Muscle layer of duodenum (tissue), 2 donors: ENCODE data around the gene STXBP1.

Experiments used
- H3K27ac ChIP-seq: one replicate; pipeline ENCODE4 v1.7.0; 2013; ENCODE audit warnings: mild to moderate bottlenecking, low read length
- H3K27me3 ChIP-seq: one replicate; pipeline ENCODE4 v1.7.0; 2013; ENCODE audit warnings: low read depth, mild to moderate bottlenecking, control low read depth, low read length
- H3K36me3 ChIP-seq, 2 donors: one replicate each; pipeline ENCODE4 v1.7.0; 2013; ENCODE audit warnings: low read length in 2 of 2, control low read depth in 1 of 2, mild to moderate bottlenecking in 1 of 2; ENCODE audit not compliant: insufficient read depth in 2 of 2, control insufficient read depth in 1 of 2
- H3K4me1 ChIP-seq, 2 donors: one replicate each; pipeline ENCODE4 v1.7.0; 2013; ENCODE audit warnings: low read length in 2 of 2, mild to moderate bottlenecking in 2 of 2, control low read depth in 1 of 2, moderate library complexity in 1 of 2; ENCODE audit not compliant: insufficient read depth in 2 of 2, control insufficient read depth in 1 of 2
- H3K4me3 ChIP-seq, 2 donors: one replicate each; pipeline ENCODE4 v1.7.0; 2013; ENCODE audit warnings: low read length in 2 of 2, low read depth in 1 of 2, mild to moderate bottlenecking in 1 of 2
- H3K9me3 ChIP-seq, 2 donors: one replicate each; pipeline ENCODE4 v1.7.0; 2013; ENCODE audit warnings: low read length in 2 of 2, control low read depth in 1 of 2, mild to moderate bottlenecking in 1 of 2; ENCODE audit not compliant: control insufficient read depth in 1 of 2
- donor health status: healthy.

STXBP1 gene

DNA sequence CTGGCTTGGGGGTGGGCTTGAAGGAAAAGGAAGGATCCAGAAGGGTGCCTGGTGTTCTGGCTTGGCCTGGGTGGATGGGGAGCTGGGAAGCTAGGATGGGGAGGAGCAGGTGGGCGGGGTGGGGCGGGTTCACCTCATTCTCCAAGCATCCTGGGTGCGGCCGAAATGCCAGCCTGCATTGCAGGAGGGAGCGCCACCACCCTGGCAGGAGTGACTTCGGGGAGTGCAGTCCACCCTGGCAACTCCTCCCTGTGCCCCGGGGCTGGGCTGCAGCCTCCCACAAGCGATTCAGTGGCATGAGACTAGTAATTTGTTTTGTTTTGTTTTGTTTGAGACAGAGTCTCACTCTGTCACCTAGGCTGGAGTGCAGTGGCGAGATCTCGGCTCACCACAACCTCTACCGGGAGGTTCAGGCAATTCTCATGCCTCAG, 109.3 kb downstream of the STXBP1 start:
- Histone ChIP-seq H3K4me3 (no peak overlapping the region), H3K36me3 (no peaks in the 10 kb centered on the region), H3K9me3 (no peaks in the 10 kb centered on the region)

DNA sequence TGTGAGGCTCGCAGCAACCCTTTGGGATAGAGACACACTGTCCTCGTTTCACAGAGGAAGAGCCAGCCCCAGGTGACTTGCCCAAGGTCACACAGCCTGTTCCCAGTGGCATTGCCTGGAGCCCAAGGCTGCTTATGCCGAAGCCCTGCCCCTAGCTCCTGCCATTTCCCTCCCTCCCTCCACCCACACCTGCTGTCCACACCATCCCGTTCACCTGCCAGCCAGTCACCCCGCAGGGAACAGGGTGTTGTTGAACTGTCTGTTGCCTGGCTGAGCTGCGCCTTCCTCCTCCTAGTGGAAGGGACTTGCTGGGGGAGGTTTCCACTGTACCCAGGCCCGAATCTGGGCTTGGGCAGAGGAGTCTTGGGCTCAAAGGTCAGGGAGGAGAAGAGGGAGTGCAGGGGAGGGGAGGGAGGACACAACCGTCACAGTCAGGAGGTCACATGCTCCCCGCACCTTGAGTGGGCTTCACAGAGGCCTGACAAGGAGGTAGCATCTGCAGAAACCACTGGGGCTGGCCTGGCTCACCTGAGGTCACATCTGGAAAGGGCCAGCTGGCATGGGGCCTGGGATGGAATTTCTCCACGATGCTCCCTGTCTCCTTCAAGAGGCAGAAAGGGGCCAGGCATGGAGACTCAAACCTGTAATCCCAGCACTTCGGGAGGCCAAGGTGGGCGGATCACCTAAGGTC, 110.1 kb downstream of the STXBP1 start:
- Histone ChIP-seq H3K27ac (no peak overlapping the region), H3K27me3 (no peaks in the 10 kb centered on the region), H3K4me1 (peaks cover 0 to 5% of the 10 kb centered on the region in 2 donors), H3K4me3 (no peak overlapping the region), H3K36me3 (no peaks in the 10 kb centered on the region), H3K9me3 (no peaks in the 10 kb centered on the region)

More for the DNA sequence above, 109.3 kb downstream of the STXBP1 start:
- Histone ChIP-seq H3K27ac (no peak overlapping the region), H3K27me3 (no peaks in the 10 kb centered on the region), H3K4me1 (peaks cover 0 to 6% of the 10 kb centered on the region in 2 donors)

DNA sequence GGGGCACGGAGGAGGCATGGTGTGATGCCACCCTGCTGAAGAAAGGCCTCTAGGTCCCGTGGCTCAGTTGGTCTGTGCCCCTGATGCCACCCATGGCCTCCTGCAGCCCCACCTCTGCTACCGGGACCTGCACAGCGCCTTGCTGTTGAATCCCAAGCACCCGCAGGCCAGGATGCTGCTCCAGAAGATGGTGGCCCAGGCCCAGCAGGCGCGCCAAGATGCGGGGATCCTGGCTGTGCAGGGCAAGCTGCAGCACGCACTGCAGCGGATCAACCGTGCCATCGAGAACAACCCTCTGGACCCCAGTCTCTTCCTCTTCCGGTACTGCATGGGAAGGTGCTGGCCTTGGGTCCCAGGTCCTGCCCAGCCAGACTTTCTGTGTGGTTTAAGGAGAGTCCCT, 110.9 kb downstream of the STXBP1 start:
- no peak overlapping the region for H3K27ac ChIP-seq
- H3K36me3 ChIP-seq = no peaks in the 10 kb centered on the region
- H3K9me3 ChIP-seq = no peaks in the 10 kb centered on the region
- no peaks in the 10 kb centered on the region for H3K27me3 ChIP-seq
- no peak overlapping the region for H3K4me3 ChIP-seq
- peaks cover 0 to 5% of the 10 kb centered on the region in 2 donors for H3K4me1 ChIP-seq

DNA sequence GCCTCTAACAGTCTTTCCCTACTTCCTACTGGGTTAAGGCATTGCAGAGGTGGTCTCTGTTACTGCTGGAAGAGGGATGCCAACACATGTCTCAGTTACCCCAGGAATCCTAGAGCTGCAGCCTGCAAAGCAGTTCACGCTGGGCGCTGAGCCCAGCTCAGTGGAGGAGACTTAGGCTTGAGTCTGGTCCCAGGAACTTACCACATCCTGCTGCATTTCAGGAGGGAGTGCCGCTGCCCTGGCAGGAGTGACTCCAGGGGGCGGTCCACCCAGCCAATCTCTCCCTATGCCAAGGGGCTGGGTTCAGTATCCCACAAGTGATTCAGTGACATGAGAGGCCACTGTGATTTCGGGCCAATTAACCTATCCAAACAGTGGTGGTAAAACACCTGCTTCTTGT, 111.4 kb downstream of the STXBP1 start:
- no peak overlapping the region for H3K4me3 ChIP-seq
- no peaks in the 10 kb centered on the region for H3K36me3 ChIP-seq
- no peaks in the 10 kb centered on the region for H3K9me3 ChIP-seq
- peaks cover 0 to 5% of the 10 kb centered on the region in 2 donors for H3K4me1 ChIP-seq
- no peak overlapping the region for H3K27ac ChIP-seq
- no peaks in the 10 kb centered on the region for H3K27me3 ChIP-seq

DNA sequence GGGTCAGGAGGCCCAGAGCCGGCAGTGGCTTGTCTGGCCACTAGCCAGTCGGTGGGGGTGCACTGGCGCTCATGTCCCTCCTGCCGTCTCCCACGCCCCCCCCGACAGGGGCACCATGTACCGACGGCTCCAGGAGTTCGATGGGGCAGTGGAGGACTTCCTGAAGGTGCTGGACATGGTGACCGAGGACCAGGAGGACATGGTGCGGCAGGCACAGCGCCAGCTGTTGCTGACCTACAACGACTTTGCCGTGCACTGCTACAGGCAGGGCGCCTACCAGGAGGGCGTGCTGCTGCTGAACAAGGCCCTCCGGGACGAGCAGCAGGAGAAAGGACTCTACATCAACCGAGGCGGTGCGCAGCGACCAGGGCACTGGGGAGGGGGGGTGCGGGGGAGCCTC, 111.9 kb downstream of the STXBP1 start:
- Histone ChIP-seq H3K9me3 (no peaks in the 10 kb centered on the region), H3K27ac (no peak overlapping the region), H3K4me3 (no peak overlapping the region), H3K4me1 (peaks cover 0 to 5% of the 10 kb centered on the region in 2 donors), H3K27me3 (no peaks in the 10 kb centered on the region), H3K36me3 (no peaks in the 10 kb centered on the region)

DNA sequence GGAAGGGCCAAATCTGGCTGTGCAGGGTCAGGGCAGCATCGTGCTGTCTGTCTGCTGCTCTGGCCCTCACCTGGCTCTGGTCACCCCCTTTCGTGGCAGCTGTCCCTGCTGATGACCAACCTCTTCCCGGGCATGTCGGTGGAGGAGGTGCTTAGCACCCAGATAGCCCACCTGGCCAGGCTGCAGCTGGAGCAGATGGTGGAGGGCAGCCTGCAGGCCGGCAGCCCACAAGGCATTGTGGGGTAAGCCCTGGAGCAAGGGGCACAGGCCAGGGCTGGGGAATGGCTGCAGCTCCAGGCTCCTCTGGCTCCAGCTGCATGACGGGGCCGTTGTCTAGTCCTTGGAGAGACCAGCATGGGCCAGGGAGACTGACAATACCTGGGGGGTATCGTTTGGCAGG, 114.8 kb downstream of the STXBP1 start:
- Histone ChIP-seq H3K9me3 (no peaks in the 10 kb centered on the region), H3K27ac (no peak overlapping the region), H3K36me3 (peaks cover 0 to 5% of the 10 kb centered on the region in 2 donors), H3K4me1 (peaks cover 0 to 7% of the 10 kb centered on the region in 2 donors), H3K27me3 (no peaks in the 10 kb centered on the region), H3K4me3 (no peak overlapping the region)

DNA sequence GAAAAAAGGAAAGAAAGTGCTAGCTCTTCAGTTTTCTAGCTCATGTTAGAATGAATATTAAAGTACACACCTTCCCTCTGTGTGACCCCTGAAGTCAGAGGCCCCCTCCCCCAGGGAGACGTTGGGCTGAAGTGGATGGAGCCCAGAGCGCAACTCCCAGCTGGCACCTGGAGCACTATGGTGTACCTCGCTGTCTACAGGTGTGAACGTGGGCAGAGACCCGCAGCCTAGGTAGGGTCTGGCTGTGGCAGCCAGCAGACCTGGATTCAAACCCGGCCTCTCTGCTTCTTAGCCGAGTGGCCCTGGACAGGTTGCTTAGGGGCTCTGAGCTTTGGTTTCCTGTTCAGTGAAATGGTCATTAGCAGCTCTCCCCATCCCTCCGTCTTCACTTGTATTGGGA, 116.7 kb downstream of the STXBP1 start:
- H3K27me3 ChIP-seq = no peaks in the 10 kb centered on the region
- H3K36me3 ChIP-seq = peaks cover 0 to 15% of the 10 kb centered on the region in 2 donors
- no peaks in the 10 kb centered on the region for H3K9me3 ChIP-seq
- H3K27ac ChIP-seq = no peak overlapping the region
- no peak overlapping the region for H3K4me3 ChIP-seq
- H3K4me1 ChIP-seq = peaks cover 0 to 9% of the 10 kb centered on the region in 2 donors

DNA sequence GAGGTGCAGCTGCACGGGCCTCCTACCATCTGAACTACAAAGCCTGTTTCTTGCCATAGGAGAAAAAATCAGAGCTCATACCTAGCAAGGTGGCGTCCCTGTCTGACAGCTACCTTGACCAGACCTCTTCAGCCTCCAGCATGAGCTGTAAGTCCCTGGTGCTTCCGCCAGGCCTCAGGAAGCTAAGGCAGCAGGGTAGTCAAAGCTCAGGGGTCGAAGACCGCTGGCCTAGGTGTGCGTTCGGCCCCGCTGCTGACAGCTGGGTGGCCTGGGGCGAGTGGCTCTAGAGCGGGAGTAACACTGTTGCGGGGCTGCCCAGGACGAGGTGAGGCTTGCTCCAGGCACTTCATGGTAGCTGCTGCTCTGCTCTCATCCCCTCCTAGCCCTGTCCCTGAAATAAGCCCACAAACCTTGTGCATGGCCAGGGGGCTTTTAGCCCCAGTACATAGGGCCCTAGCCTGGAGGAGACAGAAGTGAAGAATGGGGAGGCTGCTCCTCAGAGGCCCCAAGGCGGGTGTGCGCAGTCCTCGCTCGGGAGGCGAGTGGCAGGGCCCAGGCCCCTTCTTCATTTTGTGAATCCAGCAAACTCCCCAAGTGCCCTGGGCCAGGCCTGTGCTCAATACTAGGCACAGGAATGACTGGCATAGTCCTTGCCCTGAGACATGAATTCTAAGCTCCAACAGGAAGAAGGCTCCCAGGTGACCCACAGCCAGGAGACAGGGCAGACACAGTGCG, 117.6 kb downstream of the STXBP1 start:
- H3K27ac ChIP-seq = no peak overlapping the region
- no peaks in the 10 kb centered on the region for H3K27me3 ChIP-seq
- H3K4me3 ChIP-seq = no peak overlapping the region
- peaks cover 0 to 15% of the 10 kb centered on the region in 2 donors for H3K4me1 ChIP-seq
- H3K36me3 ChIP-seq = peaks cover 0 to 15% of the 10 kb centered on the region in 2 donors
- H3K9me3 ChIP-seq = no peaks in the 10 kb centered on the region

DNA sequence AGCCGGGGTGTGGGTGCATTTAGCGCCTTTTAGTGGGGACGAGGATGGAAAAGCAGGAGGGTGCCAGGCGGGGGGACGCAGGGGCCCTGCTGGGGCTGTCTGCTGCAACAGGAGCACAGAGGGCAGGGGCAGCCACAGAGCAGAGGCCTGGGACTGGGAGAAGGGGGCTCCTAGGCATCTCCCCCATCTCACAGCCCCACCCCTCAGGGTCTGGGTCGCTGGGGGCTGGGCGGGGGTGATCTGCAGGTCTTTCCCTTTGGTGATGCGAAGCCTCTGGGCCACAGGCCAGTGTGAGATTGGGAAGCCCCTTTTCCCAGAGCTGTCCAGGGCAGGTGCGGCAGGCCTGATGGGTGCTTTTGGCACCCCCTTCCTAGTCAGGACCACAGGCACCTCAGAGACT, 118.2 kb downstream of the STXBP1 start:
- Histone ChIP-seq H3K27me3 (no peaks in the 10 kb centered on the region), H3K36me3 (peaks cover 0 to 15% of the 10 kb centered on the region in 2 donors), H3K4me3 (no peak overlapping the region), H3K9me3 (no peaks in the 10 kb centered on the region), H3K4me1 (peaks cover 0 to 14% of the 10 kb centered on the region in 2 donors), H3K27ac (no peak overlapping the region)

DNA sequence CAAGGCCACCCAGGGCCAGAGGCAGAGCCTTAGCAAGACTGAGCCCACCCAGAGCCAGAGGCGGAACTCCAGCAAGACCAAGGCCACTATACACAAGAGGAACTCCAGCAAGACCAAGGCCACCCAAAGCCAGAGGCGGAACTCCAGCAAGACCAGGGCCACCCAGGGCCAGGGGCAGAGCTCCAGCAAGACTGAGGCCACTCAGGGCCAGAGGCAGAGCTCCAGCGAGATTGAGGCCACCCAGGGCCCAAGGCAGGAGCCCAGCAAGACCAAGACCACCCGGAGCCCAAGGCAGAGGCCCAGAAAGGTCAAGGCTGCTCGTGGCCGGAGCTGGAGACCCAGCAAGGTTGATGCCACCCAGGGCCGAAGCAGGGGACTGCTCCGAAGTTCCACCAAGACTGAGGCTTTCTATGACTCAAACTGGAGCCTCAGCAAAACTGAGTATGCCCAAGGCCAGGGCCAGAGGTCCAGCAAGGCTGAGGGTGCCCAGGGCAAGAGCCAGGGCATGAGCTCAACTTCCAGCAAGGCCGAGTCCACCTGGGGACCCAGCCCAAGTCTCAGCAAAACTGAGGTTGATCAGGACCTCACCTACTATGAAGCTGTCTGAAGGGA, 118.8 kb downstream of the STXBP1 start:
- Histone ChIP-seq H3K27ac (no peak overlapping the region), H3K4me3 (no peak overlapping the region), H3K9me3 (no peaks in the 10 kb centered on the region), H3K27me3 (no peaks in the 10 kb centered on the region), H3K4me1 (peaks cover 4 to 18% of the 10 kb centered on the region in 2 donors), H3K36me3 (peaks cover 0 to 15% of the 10 kb centered on the region in 2 donors)

DNA sequence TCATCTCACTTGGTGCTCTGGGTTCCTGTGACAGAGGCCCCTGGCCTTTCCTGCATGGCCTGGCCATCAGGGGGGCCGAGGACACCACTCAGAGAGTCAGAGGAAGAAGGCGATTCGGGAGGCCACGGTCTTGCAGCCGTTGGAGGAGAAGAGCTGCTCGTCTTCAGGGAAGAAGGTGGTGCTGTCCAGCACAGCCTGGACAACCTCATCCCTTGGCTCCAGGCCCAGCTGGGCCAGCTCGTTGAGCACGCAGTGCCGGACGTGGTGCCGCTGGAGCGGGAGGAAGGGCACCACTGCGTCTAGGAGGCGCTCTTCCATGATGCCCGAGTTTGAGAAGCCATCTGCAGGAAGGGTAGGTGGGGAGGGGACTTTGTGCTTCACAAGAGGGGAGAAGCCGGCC, 119.9 kb downstream of the STXBP1 start:
- no peak overlapping the region for H3K4me3 ChIP-seq
- peaks cover 4 to 18% of the 10 kb centered on the region in 2 donors for H3K4me1 ChIP-seq
- no peaks in the 10 kb centered on the region for H3K9me3 ChIP-seq
- no peak overlapping the region for H3K27ac ChIP-seq
- no peaks in the 10 kb centered on the region for H3K27me3 ChIP-seq
- H3K36me3 ChIP-seq = peaks cover 0 to 15% of the 10 kb centered on the region in 2 donors
